NCI-H510A (cell line): ENCODE measurements around the gene AFF2.

Experiments
- DNase-seq: peaks from one replicate; lab custom pipeline; 2025; lab: John Stamatoyannopoulos, UW

Gene AFF2

DNA sequence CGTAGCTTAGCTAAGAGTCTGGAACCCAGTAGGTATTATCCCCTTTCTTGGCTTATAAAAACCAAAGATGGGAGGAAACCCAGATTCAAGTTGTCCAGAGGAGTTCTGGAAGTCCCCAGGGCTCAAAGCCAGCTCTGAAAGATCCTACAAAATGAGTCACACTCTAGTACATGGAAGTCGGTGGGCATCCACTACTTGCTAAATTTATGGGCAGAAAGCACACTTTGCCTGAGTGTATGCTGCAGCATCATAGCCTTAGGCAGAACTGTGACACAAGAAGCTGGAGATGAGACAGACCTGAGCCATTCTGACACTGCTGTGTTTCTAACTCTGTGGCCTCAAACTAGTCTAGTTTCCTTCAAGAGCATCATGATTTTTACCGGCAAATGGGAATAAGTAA lies 429.3 kb downstream of the AFF2 start:
- no peak for DNase-seq

DNA sequence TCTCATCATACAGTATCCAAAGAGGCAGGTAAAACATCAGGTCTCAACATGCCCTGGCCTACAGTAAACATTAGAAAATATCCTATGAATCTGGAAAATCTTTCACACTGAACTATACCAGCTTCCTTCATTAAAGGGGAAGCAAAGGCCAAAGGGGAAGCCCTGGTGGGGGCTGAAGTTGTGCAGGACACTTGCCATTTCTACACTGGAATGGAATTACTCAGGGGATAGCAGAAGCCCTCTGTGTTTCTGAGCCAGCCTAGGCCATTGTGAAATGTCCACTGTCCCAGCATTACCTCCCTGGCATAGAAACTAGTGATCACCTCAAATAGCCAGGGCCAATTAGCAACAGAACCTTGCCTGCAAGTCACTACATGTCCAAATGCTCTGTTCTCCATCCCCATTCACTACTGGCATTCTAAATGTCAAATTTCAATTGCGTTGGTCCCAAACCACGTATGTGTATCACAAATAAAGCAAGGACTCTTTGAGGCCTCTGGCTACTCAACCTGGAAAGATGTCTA lies 429.9 kb downstream of the AFF2 start:
- no peak for DNase-seq

GRCh38 chrX:148933881-148934280 lies 433.5 kb downstream of the AFF2 start:
- no peak for DNase-seq

- no peak for DNase-seq
Measured at GRCh38 chrX:148938348-148938747, 437.9 kb downstream of the AFF2 start.

GRCh38 chrX:148940411-148940996 lies 440.1 kb downstream of the AFF2 start:
- DNase-seq, result no peak

DNA sequence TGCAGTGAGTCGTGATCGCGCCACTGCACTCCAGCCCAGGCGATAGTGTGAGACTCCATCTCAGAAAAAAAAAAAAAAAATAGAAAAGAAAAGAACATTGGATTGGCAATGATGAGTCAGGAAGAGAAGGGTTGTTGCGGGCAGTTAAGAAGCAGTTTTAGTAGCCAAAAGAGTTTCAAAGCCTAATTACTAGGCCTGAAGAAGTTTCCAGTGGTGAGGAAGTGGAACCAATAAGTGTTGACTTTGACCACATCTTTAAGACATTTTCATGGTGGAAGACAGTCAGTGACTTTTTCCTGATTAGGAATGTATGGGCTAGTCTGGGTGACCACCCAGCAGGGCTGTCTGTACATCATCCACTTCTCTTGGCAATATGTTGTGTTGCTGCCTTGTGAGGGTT lies 442.3 kb downstream of the AFF2 start:
- DNase-seq, result no peak

DNA sequence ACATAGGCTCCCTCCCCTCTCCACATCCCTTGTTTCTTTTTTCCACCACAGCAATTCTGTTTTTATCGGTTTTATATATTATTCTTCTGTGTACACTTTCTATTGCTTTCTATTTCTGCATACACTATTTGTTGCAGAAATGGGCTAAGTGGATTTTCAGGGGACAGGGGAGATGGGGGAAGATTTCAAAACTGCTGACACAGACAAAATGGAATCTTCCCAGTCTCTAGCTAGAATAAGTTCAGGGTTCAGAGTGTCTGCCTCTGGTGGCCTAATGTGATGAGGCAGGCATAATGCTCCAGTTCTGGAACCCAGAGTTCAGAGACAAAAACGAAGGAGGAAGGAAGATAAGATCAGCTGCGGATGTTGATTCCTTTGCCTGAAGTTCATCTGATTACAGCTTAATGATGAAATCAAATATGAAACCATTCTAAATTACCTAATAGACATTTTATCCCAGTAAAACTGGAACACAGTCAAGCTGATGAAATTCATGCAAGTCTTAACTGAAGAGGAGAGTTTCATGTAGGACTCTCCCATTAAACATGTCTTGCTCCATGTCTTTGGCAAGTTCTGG lies 447.1 kb downstream of the AFF2 start:
- no peak for DNase-seq

DNA sequence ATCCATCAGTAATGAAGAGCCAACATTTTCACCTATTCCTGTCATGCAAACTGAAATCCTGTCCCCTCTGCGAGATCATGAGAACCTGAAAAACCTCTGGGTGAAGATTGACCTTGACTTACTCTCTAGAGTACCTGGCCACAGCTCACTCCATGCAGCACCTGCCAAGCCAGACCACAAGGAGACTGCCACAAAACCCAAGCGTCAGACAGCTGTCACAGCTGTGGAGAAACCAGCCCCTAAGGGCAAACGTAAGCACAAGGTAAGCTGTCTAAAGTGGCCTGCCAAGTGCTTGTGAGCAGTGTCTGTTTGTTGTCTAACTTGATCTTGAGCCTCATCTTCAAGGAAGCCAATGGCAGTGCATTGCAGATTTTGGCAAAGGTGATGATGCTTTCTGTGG lies 455.9 kb downstream of the AFF2 start:
- DNase-seq, result no peak

DNA sequence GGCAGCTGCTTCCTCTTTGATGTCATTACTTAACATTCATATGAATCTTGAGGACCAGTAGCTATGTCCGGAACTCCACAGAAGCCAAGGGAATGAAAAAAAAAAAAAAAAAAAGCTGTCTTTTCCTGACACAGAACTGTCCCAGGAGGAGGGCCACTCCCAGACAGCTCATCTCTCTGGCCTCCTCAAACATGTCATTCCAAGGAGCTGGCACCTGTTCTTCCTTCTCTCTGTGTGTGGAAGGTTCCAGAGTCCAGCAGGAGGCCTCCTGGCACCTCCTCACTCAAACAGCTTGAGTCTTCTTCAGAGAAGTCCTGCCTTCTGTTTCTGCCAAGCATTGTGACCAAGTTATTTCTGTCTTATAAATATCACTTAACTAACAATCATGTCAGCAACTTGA lies 458.5 kb downstream of the AFF2 start:
- DNase-seq, result no peak

GRCh38 chrX:148960060-148960459 lies 459.6 kb downstream of the AFF2 start:
- DNase-seq, result no peak

GRCh38 chrX:148961985-148962384 lies 461.6 kb downstream of the AFF2 start:
- no peak for DNase-seq

DNA sequence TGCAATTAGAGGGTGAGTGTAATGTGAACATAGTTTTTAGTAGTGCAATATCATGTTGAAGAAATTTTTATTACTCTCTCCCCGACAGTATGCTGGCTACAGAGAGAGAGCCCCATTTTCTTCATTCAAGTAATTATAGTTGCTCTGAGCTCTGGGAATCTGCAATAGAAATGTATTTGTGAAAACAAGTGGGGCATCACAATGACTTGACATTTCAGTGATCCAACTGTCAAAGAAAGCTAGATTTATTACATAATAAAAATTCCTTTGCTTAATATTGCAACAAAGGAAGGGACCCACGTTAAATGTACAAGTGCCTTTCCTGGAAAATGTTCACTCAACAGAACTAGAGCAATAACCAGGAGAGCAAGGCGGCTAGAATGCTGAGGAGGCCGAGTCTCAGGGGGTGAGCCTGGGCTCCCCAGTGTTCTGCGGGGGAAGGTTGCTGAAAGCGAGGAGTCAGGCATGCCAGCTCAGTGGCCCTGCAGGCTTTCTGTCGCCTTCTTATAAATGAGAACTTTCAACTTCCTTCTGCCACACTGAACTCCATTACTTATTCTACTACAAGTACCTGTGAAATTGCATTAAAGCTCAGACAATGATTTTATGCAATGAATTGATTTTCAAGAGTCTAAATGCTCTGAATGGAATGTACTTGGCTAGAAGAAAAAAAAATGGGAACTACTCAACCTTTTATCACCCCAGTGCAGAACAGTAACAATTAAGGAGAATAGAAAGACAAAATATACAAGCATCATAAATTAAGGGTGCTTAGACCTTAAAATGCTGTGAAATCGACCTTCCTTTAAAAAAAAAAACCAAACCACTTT lies 476.4 kb downstream of the AFF2 start:
- no peak for DNase-seq

DNA sequence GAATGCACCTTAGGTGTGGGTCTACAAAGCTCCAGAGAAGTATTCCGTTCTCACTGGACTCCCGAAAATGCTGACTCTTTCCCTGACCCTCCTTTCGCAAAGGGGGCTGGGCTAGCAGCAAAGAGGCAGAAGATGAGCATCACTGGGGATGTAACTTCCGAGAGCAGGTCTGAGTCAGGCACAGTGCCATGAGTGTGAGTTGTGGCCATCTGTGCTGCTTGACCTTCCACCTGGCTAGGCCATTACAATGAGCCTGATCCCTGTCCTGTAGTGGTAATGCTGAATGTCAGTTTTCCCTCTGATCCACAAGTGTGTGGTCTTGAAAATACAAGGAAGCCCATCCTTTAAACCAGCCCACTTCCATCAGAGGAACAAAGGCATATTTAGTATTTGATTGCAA lies 479.4 kb downstream of the AFF2 start:
- no peak for DNase-seq

GRCh38 chrX:148984238-148984637 lies 483.8 kb downstream of the AFF2 start:
- DNase-seq, result no peak

GRCh38 chrX:148991502-148991901 lies 491.1 kb downstream of the AFF2 start:
- no peak for DNase-seq

- no peak for DNase-seq
Measured at GRCh38 chrX:148995661-148996060, 495.2 kb downstream of the AFF2 start.

DNA sequence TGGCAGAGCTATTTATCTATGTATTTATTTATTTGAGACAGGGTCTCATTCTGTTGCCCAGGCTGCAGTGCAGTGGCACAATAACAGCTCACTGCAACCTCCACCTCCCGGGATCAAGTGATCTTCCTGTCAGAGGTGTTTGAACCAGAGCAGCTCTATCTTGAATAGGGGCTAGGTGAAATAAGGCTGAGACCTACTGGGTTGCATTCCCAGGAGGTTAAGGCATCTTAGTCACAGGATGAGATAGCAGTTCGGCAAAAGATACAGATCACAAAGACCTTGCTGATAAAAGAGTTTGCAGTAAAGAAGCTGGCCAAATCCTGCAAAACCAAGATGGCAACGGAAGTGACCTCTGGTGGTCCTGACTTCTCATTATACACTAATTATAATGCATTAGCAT lies 501.9 kb downstream of the AFF2 start:
- no peak for DNase-seq

DNA sequence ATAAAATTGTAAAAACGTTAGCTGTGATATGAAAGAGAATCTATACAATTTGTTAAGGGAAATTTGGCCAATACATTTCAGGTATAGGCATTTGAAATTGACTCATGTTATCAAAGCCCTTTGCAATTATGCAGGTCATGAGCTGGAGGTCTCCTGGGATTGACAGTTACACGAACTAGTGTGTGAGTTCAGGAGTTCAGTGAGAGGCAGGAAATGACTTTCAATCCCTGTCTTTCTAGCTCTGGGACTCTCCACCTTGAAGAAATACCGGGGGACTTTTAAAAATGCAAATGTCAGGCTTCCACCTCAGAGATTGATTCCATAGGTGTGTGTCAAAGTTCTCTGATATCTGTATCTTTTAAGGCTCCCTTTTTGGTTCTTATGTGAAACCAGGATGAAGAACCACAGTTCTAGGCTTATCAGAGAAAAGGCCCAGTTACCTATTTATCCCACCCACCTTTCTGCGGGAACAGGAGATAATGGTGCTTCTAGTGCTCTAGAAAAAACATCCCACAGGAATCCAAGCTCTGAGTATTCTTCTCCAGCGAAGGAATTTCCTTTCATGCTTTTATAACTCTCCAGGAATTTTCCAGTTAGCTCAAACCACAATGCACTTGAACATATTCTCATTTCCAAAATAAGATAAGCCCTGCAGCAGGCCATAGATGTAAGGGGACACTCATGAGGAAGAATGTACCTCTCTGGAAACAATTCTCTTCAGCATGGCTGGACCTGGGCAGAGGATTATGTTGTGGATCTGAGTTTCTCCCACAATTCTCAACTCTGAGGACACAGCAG lies 503.6 kb downstream of the AFF2 start:
- DNase-seq, result no peak

- no peak for DNase-seq
Measured at GRCh38 chrX:149004936-149005335, 504.5 kb downstream of the AFF2 start.

- DNase-seq, result no peak
Measured at GRCh38 chrX:149006235-149006634, 505.8 kb downstream of the AFF2 start.

GRCh38 chrX:149007423-149007822 lies 507.0 kb downstream of the AFF2 start:
- no peak for DNase-seq
